Renal cortex interstitium (tissue), 3 donors: ENCODE results near the gene CCNQ. TPM values are rescaled to one million over a fixed set of nuclear protein-coding genes. Genes with fewer than 3 reads are reported as not detected.

ENCODE experiments used
- polyA plus RNA-seq, 3 donors: library from polyadenylated mRNA; unstranded; fragments of 120-200 nt; gene quantifications; one replicate each; pipeline ENCODE4 v1.2.1, GENCODE V29; 2013; ENCODE audit not compliant: insufficient read length in 3 of 3

Gene CCNQ
- polyA plus RNA-seq, 3 donors, result 15.6 to 19.5 (median 17.0) TPM

Other genes with a start within 250 kb of the CCNQ start
- not detected for gene PNMA6E, start 197.8 kb downstream of the CCNQ start, polyA plus RNA-seq
- 1 to 10 TPM in 1 of 3 donors, under 1 TPM in 2; 0.73 to 1.5 (median 0.92) TPM for gene ZFP92, start 187.7 kb downstream of the CCNQ start, polyA plus RNA-seq
- gene TREX2, start 153.1 kb downstream of the CCNQ start, polyA plus RNA-seq, result under 1 TPM; 0.37 to 0.75 (median 0.64) TPM
- gene HAUS7, start 128.6 kb downstream of the CCNQ start, polyA plus RNA-seq, result 10 to 100 TPM; 25.3 to 33.3 (median 32.3) TPM
- gene BGN, start 104.2 kb downstream of the CCNQ start, polyA plus RNA-seq, result 100 to 1,000 TPM; 154 to 178 (median 162) TPM
- under 1 TPM; 0.17 to 0.32 (median 0.24) TPM for gene ATP2B3, start 81.5 kb downstream of the CCNQ start, polyA plus RNA-seq
- 10 to 100 TPM; 38.3 to 51.9 (median 46.8) TPM for gene DUSP9, start 48.1 kb upstream of the CCNQ start, polyA plus RNA-seq
- 10 to 100 TPM in 1 of 3 donors, 1 to 10 TPM in 2; 7.6 to 13.9 (median 8.4) TPM for gene PNCK, start 74.7 kb upstream of the CCNQ start, polyA plus RNA-seq
- gene SLC6A8, start 88.8 kb upstream of the CCNQ start, polyA plus RNA-seq, result 10 to 100 TPM; 53.5 to 69.9 (median 59.4) TPM
- gene BCAP31, start 125.2 kb upstream of the CCNQ start, polyA plus RNA-seq, result 100 to 1,000 TPM; 182 to 189 (median 189) TPM
- gene ABCD1, start 125.7 kb upstream of the CCNQ start, polyA plus RNA-seq, result 1 to 10 TPM; 7.9 to 9.8 (median 8.0) TPM
- 1 to 10 TPM; 1.0 to 2.0 (median 1.2) TPM for gene PLXNB3, start 165.1 kb upstream of the CCNQ start, polyA plus RNA-seq
- 1 to 10 TPM in 2 of 3 donors, under 1 TPM in 1; 0.81 to 2.1 (median 1.9) TPM for gene SRPK3, start 181.9 kb upstream of the CCNQ start, polyA plus RNA-seq
- 10 to 100 TPM; 69.9 to 93.9 (median 91.2) TPM for gene IDH3G, start 195.2 kb upstream of the CCNQ start, polyA plus RNA-seq
- gene SSR4, start 195.5 kb upstream of the CCNQ start, polyA plus RNA-seq, result 100 to 1,000 TPM; 138 to 174 (median 166) TPM
- gene PDZD4, start 231.4 kb upstream of the CCNQ start, polyA plus RNA-seq, result 10 to 100 TPM in 2 of 3 donors, 1 to 10 TPM in 1; 7.2 to 12.5 (median 11.5) TPM